ENCODE data around the gene MYBBP1A.

The MYBBP1A gene

GRCh38 chr17:4548721-4549531, 6.3 kb downstream of the MYBBP1A start:
- DNase-seq: no peak

- no peak for DNase-seq
Observed at GRCh38 chr17:4548061-4548461, 7.1 kb downstream of the MYBBP1A start.

GRCh38 chr17:4547118-4547906, 7.9 kb downstream of the MYBBP1A start:
- DNase-seq: no peak

GRCh38 chr17:4545217-4545951, 9.8 kb downstream of the MYBBP1A start:
- DNase-seq: no peak

- no peak for DNase-seq
Observed at GRCh38 chr17:4544951-4545216, 10.3 kb downstream of the MYBBP1A start.

GRCh38 chr17:4544135-4544950, 10.8 kb downstream of the MYBBP1A start:
- DNase-seq: no peak

- DNase-seq: no peak
Observed at GRCh38 chr17:4543557-4544026, 11.6 kb downstream of the MYBBP1A start.

GRCh38 chr17:4542726-4543191, 12.4 kb downstream of the MYBBP1A start:
- DNase-seq: no peak

- DNase-seq: no peak
Observed at GRCh38 chr17:4542003-4542725, 13.0 kb downstream of the MYBBP1A start.

- no peak for DNase-seq
Observed at GRCh38 chr17:4541328-4542002, 13.7 kb downstream of the MYBBP1A start.

- no peak for DNase-seq
Observed at GRCh38 chr17:4540687-4541327, 14.4 kb downstream of the MYBBP1A start.

- DNase-seq: no peak
Observed at GRCh38 chr17:4540224-4540651, 14.9 kb downstream of the MYBBP1A start.

- DNase-seq: no peak
Observed at GRCh38 chr17:4539576-4540223, 15.5 kb downstream of the MYBBP1A start.

GRCh38 chr17:4539025-4539424, 16.2 kb downstream of the MYBBP1A start:
- DNase-seq: no peak

- no peak for DNase-seq
Observed at GRCh38 chr17:4538236-4539002, 16.8 kb downstream of the MYBBP1A start.

GRCh38 chr17:4537451-4538235, 17.5 kb downstream of the MYBBP1A start:
- DNase-seq: no peak

GRCh38 chr17:4536742-4537411, 18.3 kb downstream of the MYBBP1A start:
- DNase-seq: no peak

GRCh38 chr17:4536259-4536741, 18.9 kb downstream of the MYBBP1A start:
- DNase-seq: no peak
